Skeletal muscle tissue (tissue), 4 donors: ENCODE measurements around the gene FBXO48. TPM values are rescaled to one million over a fixed set of nuclear protein-coding genes. Genes with fewer than 3 reads are reported as not detected.

Source experiments
- H3K27ac ChIP-seq: one replicate; pipeline ENCODE4 v1.7.0; 2013; ENCODE audit warnings: mild to moderate bottlenecking, low read depth, low read length, inconsistent platforms
- H3K27me3 ChIP-seq, 3 donors: one replicate each; pipeline ENCODE4 v1.7.0; 2013; ENCODE audit warnings: low read length in 3 of 3; ENCODE audit not compliant: control insufficient read depth in 3 of 3, insufficient read depth in 3 of 3
- H3K36me3 ChIP-seq, 3 donors: one replicate each; pipeline ENCODE4 v1.7.0; 2013; ENCODE audit warnings: low read length in 3 of 3; ENCODE audit not compliant: control insufficient read depth in 3 of 3, insufficient read depth in 3 of 3
- H3K4me1 ChIP-seq, 3 donors: one replicate each; pipeline ENCODE4 v1.7.0; 2013; ENCODE audit warnings: low read length in 3 of 3, mild to moderate bottlenecking in 3 of 3; ENCODE audit not compliant: control insufficient read depth in 3 of 3, insufficient read depth in 3 of 3
- H3K4me3 ChIP-seq, 3 donors: one replicate each; pipeline ENCODE4 v1.7.0; 2013; ENCODE audit warnings: low read length in 3 of 3
- H3K9ac ChIP-seq, 3 donors: one replicate each; pipeline ENCODE4 v1.7.0; 2013; ENCODE audit warnings: low read length in 3 of 3, mild to moderate bottlenecking in 3 of 3, moderate library complexity in 2 of 3, low read depth in 1 of 3
- H3K9me3 ChIP-seq, 3 donors: one replicate each; pipeline ENCODE4 v1.7.0; 2013; ENCODE audit warnings: low read length in 3 of 3; ENCODE audit not compliant: control insufficient read depth in 3 of 3
- total RNA-seq: library from RNA; depleted of rRNA; stranded (reverse); fragments of >200 nt; gene quantifications from one replicate; pipeline ENCODE4 v1.2.3, GENCODE V29; 2014
- donor health status: Osteomylitis.

Gene FBXO48
- total RNA-seq, 1 donor from 2014 or later = under 0.01 TPM

- Histone ChIP-seq H3K27me3 (no peaks in the 10 kb centered on the region), H3K27ac (no peak overlapping the region), H3K4me1 (peaks cover 4 to 13% (median 10%) of the 10 kb centered on the region in 3 donors), H3K9me3 (no peaks in the 10 kb centered on the region), H3K9ac (no peak overlapping the region), H3K36me3 (no peaks in the 10 kb centered on the region), H3K4me3 (no peak overlapping the region)
Measured at GRCh38 chr2:68441179-68441993, 25.7 kb downstream of the FBXO48 start.

GRCh38 chr2:68438455-68439303 is 28.4 kb downstream of the FBXO48 start:
- no peaks in the 10 kb centered on the region for H3K9me3 ChIP-seq
- H3K27ac ChIP-seq = no peak overlapping the region
- H3K4me1 ChIP-seq = peaks cover 8 to 22% (median 13%) of the 10 kb centered on the region in 3 donors
- no peak overlapping the region for H3K9ac ChIP-seq
- no peak overlapping the region for H3K4me3 ChIP-seq
- no peaks in the 10 kb centered on the region for H3K36me3 ChIP-seq
- H3K27me3 ChIP-seq = no peaks in the 10 kb centered on the region

- Histone ChIP-seq H3K27ac (no peak overlapping the region), H3K27me3 (peaks cover 0 to 2% (median 0%) of the 10 kb centered on the region in 3 donors), H3K9me3 (no peaks in the 10 kb centered on the region), H3K9ac (no peak overlapping the region), H3K4me1 (peaks cover 8 to 19% (median 9%) of the 10 kb centered on the region in 3 donors), H3K36me3 (no peaks in the 10 kb centered on the region), H3K4me3 (no peak overlapping the region)
Measured at GRCh38 chr2:68436270-68436669, 30.8 kb downstream of the FBXO48 start.

- no peaks in the 10 kb centered on the region for H3K36me3 ChIP-seq
- H3K27ac ChIP-seq = no peak overlapping the region
Measured at GRCh38 chr2:68435615-68436014, 31.5 kb downstream of the FBXO48 start.

GRCh38 chr2:68434981-68435380 is 32.1 kb downstream of the FBXO48 start:
- H3K4me1 ChIP-seq = peaks cover 8 to 14% (median 9%) of the 10 kb centered on the region in 3 donors
- H3K4me3 ChIP-seq = no peak overlapping the region
- H3K9me3 ChIP-seq = no peaks in the 10 kb centered on the region
- no peaks in the 10 kb centered on the region for H3K36me3 ChIP-seq
- no peak overlapping the region for H3K27ac ChIP-seq
- no peak overlapping the region for H3K9ac ChIP-seq
- peaks cover 0 to 2% (median 0%) of the 10 kb centered on the region in 3 donors for H3K27me3 ChIP-seq

More at GRCh38 chr2:68435615-68436014, 31.5 kb downstream of the FBXO48 start:
- peaks cover 0 to 2% (median 0%) of the 10 kb centered on the region in 3 donors for H3K27me3 ChIP-seq
- H3K9me3 ChIP-seq = no peaks in the 10 kb centered on the region
- peaks cover 8 to 17% (median 9%) of the 10 kb centered on the region in 3 donors for H3K4me1 ChIP-seq
- no peak overlapping the region for H3K4me3 ChIP-seq
- H3K9ac ChIP-seq = no peak overlapping the region

- peaks cover 8 to 14% (median 9%) of the 10 kb centered on the region in 3 donors for H3K4me1 ChIP-seq
- H3K9ac ChIP-seq = no peak overlapping the region
- H3K27ac ChIP-seq = no peak overlapping the region
- peaks cover 0 to 2% (median 0%) of the 10 kb centered on the region in 3 donors for H3K27me3 ChIP-seq
- no peaks in the 10 kb centered on the region for H3K36me3 ChIP-seq
- no peaks in the 10 kb centered on the region for H3K9me3 ChIP-seq
- H3K4me3 ChIP-seq = no peak overlapping the region
Measured at GRCh38 chr2:68432696-68433658, 34.1 kb downstream of the FBXO48 start.

- Histone ChIP-seq H3K27ac (no peak overlapping the region), H3K9me3 (no peaks in the 10 kb centered on the region), H3K36me3 (no peaks in the 10 kb centered on the region), H3K27me3 (peaks cover 0 to 2% (median 0%) of the 10 kb centered on the region in 3 donors), H3K4me3 (no peak overlapping the region), H3K9ac (no peak overlapping the region), H3K4me1 (peaks cover 3 to 9% (median 3%) of the 10 kb centered on the region in 3 donors)
Measured at GRCh38 chr2:68431316-68431972, 35.6 kb downstream of the FBXO48 start.

- Histone ChIP-seq H3K27me3 (peaks cover 0 to 2% (median 0%) of the 10 kb centered on the region in 3 donors), H3K27ac (no peak overlapping the region), H3K9me3 (no peaks in the 10 kb centered on the region), H3K4me3 (no peak overlapping the region), H3K9ac (no peak overlapping the region), H3K4me1 (no peaks in the 10 kb centered on the region), H3K36me3 (no peaks in the 10 kb centered on the region)
Measured at GRCh38 chr2:68429311-68429826, 37.7 kb downstream of the FBXO48 start.

GRCh38 chr2:68428746-68429145 is 38.3 kb downstream of the FBXO48 start:
- H3K36me3 ChIP-seq = no peaks in the 10 kb centered on the region
- H3K4me3 ChIP-seq = no peak overlapping the region
- H3K9me3 ChIP-seq = no peaks in the 10 kb centered on the region
- no peak overlapping the region for H3K9ac ChIP-seq
- H3K27ac ChIP-seq = no peak overlapping the region
- peaks cover 0 to 2% (median 0%) of the 10 kb centered on the region in 3 donors for H3K27me3 ChIP-seq
- H3K4me1 ChIP-seq = no peaks in the 10 kb centered on the region
